Measurements from ENCODE around the gene PTPRT.

Gene PTPRT

GRCh38 chr20:42441864-42442331 is 747.8 kb downstream of the PTPRT start:
- no peak for DNase-seq

DNA sequence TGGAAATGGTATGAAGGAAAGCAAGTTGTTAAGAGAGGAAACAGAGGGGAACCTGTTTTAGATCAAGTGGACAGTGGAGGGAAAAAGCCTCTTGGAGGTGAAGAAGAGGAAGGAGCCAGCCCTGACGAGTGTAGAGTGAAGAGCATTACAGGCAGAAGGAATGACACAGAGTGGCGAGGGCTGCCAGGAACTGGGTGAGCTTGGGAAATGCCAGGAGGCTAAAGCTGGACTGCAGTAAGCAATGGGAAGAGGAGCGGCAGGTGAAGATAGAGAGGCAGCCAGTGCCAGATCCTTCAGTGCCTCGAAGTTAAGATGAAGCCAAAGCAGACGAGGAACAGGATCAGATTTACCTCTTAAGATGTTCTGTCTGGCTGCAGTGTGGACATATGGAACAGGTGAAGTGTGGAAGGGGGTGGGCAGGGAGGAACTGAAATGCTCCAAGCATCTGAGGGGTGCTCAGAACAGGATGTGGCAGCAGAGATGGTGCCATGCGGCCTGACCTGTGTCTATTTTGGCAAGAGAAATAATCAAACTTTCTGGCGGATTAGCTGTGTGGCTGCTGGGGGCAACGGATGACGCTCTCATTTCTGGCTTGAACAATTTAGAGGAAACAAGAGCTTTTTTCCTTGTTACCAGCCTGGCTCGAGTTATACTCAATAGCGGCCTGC is 748.4 kb downstream of the PTPRT start:
- no peak for DNase-seq

DNA sequence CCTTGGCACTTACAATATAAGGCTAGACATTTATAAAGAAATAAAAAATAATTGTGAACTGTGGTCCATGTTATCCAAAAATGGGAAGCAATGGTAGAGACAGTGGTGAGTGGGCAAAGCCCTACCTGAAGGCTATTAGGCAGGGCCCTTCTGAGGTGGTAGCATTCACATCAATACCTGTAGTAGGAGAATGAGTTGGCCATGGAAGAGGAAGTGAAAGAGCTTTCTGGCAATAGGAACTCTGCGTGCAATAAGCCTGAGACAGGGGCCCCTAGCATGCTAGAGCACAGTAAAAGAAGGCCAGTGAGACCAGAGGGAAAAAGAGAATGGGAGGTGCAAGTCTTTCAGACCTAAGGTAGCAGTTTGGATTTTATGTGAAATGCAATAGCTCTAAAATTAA is 754.5 kb downstream of the PTPRT start:
- no peak for DNase-seq

DNA sequence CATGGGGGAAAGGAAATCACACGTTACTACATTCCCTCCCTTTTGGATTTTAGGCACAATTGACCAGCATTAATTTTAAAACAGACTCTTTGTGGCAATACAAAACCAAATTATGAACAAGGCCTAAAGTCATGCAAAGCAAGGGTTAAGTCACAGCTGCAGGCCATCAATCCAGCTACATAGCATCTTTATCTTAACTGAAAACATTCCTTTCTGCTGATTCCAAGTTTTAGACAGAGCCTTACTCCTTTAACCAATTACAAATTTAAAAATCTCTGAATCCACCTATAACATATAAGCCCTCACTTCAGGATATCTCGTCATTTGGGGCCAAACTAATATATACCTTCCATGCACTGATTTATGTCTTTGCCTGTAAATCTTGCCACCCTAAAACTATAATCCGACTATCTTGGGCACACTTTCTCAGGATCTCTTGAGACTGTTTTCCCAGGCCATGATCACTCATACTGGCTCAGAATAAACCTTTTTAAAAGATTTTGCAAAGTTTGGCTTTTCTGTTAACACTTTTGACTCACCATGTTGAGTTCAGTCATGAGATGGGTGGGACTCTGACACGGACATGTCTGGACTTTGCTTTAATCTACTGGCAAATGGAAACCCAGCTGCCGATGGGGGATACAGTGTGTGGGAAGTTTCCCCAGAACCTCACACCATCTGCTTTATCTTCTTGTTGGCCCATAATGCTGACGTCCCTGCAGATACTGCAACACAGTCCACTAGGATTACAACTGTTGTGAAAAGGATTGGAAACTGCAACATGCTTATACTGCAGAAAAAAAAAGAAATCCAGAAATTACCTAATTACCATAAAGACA is 757.0 kb downstream of the PTPRT start:
- DNase-seq = no peak

DNA sequence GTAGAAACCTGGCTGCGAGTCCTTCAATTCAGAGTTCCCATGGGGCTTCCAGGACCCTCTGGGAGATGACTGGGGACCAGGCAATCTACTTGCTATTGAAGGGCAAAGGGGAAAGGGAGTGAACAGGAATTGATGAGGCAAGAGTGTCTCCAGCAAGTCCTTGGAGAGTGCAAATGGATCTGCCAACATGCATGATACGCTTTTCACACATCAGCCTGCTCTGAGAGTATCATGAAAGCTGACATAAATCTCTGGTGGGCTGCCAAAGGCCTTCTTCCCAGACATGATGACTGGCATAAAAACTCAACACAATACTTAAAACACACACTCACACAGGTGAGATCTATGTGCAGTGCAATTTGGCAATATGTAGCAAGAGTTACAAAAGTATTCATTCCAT is 759.1 kb downstream of the PTPRT start:
- no peak for DNase-seq

DNA sequence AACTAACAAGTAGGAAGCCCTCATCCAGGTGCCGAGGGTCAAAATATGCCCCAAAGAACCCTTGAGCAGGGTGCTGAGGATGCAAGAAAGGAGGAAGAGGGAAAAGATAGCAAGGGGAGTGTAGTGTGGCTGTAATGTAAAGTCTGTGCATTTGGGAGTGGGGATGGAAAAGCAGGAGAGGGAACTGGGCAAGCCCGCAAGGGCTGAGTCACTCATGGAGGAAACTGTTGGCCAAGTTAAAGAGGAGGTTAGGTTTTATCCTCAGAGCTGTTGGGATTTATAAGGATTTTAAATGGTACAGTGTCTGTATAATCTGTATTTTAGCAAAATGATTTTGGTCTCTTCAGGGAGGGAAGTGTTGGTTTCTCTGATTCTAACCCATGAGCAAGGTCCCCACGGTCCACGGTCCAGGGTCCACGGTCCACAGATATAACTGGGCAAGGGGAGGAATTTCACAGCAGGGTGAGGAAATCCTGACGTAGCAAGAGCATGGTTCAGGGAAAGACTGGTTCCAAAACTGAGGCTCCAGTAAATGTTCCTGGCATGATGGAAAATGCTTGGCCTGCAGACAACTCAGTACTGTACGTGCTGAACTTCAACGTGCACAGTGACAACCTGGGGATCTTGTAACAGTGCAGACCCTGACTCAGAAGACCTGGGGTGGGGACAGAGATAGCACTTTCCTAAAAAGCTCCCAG is 759.8 kb downstream of the PTPRT start:
- no peak for DNase-seq

DNA sequence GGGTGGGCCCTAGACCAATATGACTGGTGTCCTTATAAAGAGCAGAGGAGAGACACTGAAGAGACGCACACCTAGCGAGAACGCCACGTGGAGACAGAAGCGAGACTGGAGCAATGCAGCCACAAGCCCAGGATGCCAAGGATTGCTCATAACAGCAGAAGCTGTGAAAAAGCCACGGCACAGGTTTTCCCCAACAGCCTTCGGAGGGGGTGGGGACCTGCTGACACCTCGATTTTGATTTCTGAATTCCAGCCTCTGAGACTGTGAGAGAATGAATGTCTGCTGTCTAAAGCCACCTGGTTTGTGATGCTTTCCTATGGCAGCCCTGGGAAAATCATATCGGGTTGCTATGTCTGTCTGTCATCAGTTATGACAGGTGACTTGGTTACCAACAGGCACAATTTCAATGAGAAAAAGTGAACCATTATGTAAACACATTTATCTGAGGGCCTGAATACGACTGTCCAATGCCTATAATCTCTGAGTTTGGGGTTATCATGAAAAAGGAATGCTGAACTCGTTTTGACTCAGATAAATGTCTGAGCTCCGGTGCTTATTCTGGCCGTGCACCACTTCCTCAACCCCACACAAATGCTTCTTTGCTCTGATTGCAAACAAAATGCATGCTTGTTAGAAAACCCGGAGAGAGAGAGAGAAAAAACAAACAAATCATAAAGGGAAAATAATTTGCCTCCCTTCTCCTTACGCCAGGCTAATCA is 769.7 kb downstream of the PTPRT start:
- DNase-seq = no peak

- DNase-seq = no peak
Measured at GRCh38 chr20:42406826-42407225, 782.9 kb downstream of the PTPRT start.

- no peak for DNase-seq
Measured at GRCh38 chr20:42402455-42402854, 787.3 kb downstream of the PTPRT start.

DNA sequence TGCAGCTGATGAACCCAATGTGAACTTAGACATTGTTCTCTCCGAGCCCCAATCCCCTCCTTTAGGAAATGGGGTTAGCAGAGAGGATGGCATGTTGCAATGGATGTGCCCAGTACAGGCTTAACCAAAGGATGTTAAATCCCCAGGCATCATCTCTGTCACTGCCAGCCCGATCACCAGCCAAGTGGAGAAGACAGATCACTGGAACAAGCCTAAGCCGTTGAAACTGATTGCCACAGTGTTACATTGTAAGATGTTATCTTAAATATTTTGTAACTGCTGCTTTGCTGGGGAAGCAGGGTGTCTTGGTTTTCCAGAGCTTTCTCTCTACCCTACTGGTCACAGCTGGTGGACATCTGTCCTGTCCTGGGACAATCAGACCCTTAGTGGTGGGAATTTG is 788.1 kb downstream of the PTPRT start:
- no peak for DNase-seq

DNA sequence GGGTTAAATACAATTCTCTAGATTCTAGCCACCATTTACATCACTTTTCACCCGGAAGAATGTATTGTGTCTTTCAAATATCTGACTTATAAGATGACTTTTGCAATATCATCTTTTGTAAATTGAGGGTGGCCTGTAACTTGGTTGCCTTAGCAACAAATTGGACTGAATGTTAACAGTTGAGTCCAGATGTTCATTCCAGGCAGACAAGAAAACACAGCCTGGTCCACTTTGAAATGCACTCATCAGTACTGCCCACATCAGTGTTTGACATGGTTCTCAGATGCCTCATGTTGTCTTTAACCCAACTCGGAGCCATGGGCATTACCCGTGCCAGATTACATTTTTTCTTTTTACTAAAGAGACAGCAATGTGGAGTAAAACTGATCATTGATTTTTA is 789.9 kb downstream of the PTPRT start:
- no peak for DNase-seq

DNA sequence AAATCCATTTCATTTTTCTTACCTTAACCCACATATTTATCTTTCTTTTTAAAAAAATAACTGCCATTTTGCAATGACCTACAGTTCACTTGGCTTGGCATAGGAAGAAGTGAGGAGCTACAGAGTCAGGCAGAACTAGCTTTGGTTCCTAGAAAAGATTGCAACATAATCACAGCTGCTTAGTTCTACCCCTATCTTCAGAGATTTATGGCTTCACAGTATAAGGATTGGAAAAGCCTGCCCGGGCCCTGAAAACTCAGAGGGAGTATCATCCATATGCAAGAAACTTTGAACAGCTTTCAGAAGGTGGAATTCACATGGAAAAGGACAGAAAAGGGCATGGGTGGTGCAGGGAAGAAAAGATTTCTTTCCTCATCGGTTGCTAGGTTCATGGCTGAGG is 797.3 kb downstream of the PTPRT start:
- DNase-seq = no peak

DNA sequence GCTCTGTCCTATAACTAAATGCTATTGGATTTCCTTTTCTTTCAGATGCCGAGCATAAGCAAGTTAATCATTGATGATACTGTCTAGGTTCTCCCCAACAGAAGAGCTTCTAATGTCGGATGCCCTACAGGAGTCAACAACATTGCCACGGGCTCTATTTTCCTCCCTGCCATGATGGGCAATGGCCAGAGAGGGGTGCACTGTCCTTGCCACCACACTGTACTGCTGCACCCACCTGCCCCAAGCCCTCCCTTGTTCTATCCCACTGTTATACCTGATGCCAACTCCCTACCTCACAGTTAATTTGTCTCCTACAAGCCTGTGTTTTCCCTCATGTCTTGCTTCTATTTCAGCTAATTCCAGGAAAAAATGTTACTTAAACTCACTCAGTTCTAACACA is 797.9 kb downstream of the PTPRT start:
- no peak for DNase-seq

DNA sequence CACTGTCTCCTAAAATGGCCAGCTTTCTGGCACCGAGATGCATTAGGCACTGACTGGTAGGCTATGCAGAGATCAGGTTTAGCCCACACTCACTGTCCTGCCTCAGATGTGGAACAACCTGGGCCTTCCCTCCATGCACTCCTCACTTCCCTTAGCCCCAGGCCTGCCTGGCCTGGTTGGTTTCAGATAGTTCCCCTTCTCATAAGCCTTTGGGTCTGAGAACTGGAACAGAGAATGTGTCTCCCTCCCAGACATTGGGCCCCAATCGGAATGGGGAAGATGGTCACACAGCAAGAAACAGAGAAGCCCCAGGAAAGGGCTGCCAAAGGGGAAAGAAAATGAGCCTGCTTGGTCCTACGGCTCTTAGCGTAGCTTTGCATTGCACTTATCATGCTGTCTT is 809.4 kb downstream of the PTPRT start:
- DNase-seq = no peak

GRCh38 chr20:42379385-42379784 is 810.3 kb downstream of the PTPRT start:
- DNase-seq = no peak

DNA sequence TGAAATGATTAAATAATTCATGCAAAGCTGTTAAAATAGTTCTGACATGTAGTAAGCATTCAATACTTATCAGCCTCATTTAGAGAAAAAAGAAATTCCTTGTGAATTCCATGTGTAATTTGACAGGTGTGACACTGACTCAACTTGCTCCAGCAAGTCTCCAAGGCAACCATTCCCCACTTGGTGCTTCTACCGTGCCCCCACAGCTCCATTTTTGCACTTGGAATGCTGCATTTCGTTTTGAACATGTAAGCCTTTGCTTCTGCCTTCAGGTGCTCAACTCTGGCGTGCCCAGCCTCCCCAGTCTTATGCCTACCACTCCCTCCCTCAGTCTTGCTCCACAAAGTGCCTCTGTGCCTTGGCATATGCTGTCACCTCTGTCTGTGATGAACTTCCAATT is 810.9 kb downstream of the PTPRT start:
- no peak for DNase-seq

- no peak for DNase-seq
Measured at GRCh38 chr20:42376131-42376530, 813.6 kb downstream of the PTPRT start.

- no peak for DNase-seq
Measured at GRCh38 chr20:42373049-42373448, 816.7 kb downstream of the PTPRT start.

DNA sequence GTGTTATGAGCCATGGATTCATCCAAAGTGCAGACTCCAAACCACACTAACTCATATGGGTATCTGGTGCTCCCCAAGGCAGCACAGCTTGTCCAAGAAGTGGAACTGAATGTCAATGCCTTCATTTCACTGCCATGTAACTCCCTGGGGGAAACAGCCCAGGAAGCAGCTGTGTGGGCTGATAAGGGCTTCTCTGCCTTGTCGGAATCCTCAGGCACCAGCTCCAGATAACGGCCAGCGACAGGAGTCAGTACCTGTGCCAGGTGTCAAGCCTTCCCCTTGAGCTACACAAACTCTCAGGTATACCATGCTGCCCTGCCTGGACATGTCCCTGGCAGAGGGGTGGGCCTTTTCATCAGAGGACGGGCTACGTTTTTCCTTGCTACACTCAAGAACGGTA is 819.6 kb downstream of the PTPRT start:
- DNase-seq = no peak

DNA sequence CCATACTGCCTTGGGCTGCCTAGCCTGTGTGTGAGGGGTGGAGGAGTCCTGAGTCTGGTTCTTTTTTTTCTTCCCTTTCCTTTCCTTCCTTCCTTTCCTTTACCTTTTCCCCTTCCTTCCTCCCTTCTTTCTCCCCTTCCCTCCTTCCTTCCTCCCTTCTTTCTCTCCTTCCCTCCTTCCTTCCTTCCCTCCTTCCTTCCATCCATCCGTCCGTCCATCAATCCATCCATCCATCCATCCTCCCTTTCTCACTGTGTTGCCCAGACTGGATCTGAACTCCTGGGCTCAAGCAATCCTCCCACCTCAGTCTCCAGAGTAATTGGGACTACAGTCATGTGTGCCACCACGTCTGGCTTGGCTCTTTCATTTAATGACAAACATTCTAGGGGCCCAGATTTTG is 820.8 kb downstream of the PTPRT start:
- DNase-seq = no peak

GRCh38 chr20:42366626-42367025 is 823.1 kb downstream of the PTPRT start:
- no peak for DNase-seq

GRCh38 chr20:42364446-42364845 is 825.3 kb downstream of the PTPRT start:
- no peak for DNase-seq

DNA sequence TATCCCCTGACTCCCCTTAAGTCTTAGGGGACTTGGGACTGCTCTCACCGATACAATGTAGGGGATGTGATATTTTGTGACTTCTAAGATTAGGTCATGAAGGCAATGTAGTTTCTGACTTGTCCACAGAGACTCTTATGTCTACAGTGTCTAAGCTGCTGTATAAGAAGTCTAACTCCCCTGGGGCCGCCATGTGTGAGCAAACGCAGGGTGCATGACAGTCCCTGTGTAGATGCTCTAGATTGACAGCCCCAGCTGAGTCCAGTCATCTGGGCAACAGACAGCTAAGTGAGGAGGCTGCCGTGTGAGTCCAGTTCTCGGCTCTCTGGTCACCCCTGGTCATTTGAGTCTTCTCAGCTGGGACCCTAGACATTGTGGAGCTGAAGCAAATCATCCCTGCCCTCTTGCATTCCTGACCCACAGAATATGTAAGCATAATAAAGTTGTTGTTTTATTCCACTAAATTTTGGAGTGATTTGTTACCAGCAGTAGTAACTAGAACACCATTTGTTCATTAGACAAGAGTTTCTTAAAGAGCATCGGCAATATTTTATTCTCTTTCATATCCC is 828.2 kb downstream of the PTPRT start:
- no peak for DNase-seq
